VCaP (cell line): ENCODE data around the gene TRIM66.

Source experiments
- H3K27ac ChIP-seq: fragments of 450-650 bp; 2 replicates; pipeline ENCODE4 v1.5.1; 2017
- CTCF ChIP-seq: fragments of 450-650 bp; conservative IDR thresholded peaks from 2 replicates; pipeline ENCODE4 v1.5.1; 2017; ENCODE audit warnings: mild to moderate bottlenecking, moderate library complexity

Gene TRIM66

DNA sequence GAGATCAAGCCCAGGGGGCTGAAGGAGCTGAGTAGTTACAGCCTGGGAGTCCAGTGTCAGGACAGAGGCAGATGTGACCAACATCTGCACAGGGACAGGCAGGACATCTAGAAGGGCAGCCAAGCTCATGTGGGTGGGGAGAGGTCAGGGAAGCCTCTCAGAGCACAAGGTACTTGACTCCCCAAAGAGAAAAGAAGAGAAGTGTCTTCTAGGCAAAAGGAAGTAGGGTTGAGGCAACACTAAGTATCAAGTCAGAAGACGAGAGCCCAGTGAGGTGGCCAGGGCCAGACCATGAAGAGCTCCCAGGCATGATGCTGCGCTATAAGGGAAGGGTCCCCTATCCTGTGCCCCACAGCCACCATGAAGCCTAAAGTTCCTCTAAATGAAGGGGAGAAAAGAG is 21.7 kb upstream of the TRIM66 start:
- TF ChIP-seq CTCF, result no peak
- no peak overlapping the region for H3K27ac ChIP-seq

GRCh38 chr11:8702598-8702915 is 20.1 kb upstream of the TRIM66 start:
- no peak for TF ChIP-seq CTCF
- H3K27ac ChIP-seq, result no peak overlapping the region

GRCh38 chr11:8701891-8702597 is 19.6 kb upstream of the TRIM66 start:
- no peak for TF ChIP-seq CTCF
- no peak overlapping the region for H3K27ac ChIP-seq

DNA sequence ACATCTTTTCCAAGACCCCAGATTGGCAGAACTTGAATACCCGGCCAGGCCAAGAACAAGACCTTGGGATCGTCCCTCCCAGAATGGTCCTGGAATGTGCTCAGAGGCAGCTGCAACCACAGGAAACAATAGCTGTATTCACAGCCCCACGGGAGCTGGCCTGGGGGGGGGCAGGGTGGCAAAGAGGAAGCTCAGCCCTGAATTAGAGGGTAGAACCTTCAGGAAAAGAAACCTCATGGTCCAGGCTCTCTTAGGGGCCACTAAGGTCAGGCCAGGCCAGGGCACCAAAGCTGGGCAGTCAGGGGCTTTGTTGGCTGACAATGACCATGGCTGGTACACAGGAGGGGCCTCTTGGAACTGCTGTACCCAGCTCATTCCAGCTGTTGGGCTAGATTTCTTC is 17.4 kb upstream of the TRIM66 start:
- no peak overlapping the region for H3K27ac ChIP-seq
- TF ChIP-seq CTCF, result no peak

DNA sequence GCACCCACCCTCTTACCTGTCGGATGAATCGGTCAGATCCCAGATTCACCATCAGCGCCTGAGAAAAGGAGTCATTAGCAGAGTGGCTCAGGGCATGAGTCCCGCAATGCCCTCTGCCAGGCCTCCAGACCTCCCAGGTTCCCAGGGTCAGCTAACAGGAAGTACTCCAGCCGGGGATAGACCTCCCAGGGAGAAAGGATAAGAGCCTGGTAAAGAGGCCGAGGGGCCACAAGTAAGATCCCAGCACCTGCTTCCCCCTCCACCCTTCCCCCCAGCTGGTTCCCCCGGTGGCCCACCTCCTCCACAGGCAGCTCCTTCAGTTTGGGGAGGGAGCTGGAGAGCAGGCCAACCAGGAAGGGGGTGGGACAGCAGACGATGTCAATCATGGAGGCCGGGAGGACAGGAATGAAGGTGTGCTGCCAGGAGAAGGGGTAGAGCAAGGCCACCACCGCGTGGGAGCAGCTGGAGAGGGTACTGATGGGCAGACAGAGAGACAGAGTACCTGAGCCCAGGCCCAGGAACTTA is 16.5 kb upstream of the TRIM66 start:
- no peak for TF ChIP-seq CTCF
- no peak overlapping the region for H3K27ac ChIP-seq

DNA sequence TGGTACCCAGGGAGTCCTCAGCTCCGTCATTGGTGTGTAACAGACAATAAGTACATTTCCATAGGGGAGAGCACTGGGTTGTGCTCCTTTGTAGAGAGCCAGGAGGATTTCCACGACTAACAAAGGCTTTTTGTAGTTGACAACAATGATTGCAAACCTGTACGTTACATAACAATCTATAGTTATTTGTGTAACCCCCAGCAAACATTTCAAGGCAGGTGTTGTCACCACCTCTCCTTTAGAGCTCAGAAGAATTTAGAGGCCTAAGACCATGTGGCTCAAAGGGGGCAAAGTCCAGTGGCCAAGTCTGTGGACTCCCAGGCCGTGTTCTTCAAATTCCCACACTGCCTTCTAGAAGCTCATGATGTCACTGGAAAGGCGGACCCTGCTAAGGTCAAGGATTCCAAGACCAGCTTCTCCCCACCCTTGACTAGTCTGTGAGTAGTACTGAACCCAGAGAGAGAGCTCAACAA is 15.9 kb upstream of the TRIM66 start:
- no peak for TF ChIP-seq CTCF
- no peak overlapping the region for H3K27ac ChIP-seq

- no peak overlapping the region for H3K27ac ChIP-seq
- TF ChIP-seq CTCF, result no peak
Observed at GRCh38 chr11:8697054-8697453, 14.6 kb upstream of the TRIM66 start.
